Muscle of arm (tissue), 12 donors: ENCODE data around the gene TXK. TPM values are rescaled to one million over a fixed set of nuclear protein-coding genes. Genes with fewer than 3 reads are reported as not detected.

Experiments
- DNase-seq: peaks from one replicate; pipeline ENCODE4 v3.0.0-alpha.2; 2013
- polyA plus RNA-seq, 12 donors: library from polyadenylated mRNA; unstranded; fragments of 120-200 nt; gene quantifications; one replicate each; pipeline ENCODE4 v1.2.1, GENCODE V29; 2013; ENCODE audit not compliant: insufficient read length in 12 of 12

The TXK gene
- polyA plus RNA-seq, 12 donors, result 0.36 to 1.9 (median 0.63) TPM; not detected in 2

GRCh38 chr4:48105230-48105629, 28.8 kb downstream of the TXK start:
- DNase-seq, result no peak

- DNase-seq, result no peak
Measured at GRCh38 chr4:48103483-48104139, 30.4 kb downstream of the TXK start.

- DNase-seq, result no peak
Measured at GRCh38 chr4:48102303-48102702, 31.7 kb downstream of the TXK start.

GRCh38 chr4:48100256-48100655, 33.8 kb downstream of the TXK start:
- no peak for DNase-seq

- no peak for DNase-seq
Measured at GRCh38 chr4:48095441-48095840, 38.6 kb downstream of the TXK start.

GRCh38 chr4:48093991-48094416, 40.0 kb downstream of the TXK start:
- no peak for DNase-seq

- DNase-seq, result no peak
Measured at GRCh38 chr4:48090621-48091020, 43.4 kb downstream of the TXK start.

GRCh38 chr4:48085821-48086589, 48.0 kb downstream of the TXK start:
- DNase-seq, result no peak

GRCh38 chr4:48082956-48083355, 51.1 kb downstream of the TXK start:
- DNase-seq, result no peak

- DNase-seq, result no peak
Measured at GRCh38 chr4:48081196-48081595, 52.9 kb downstream of the TXK start.

- no peak for DNase-seq
Measured at GRCh38 chr4:48079972-48080391, 54.1 kb downstream of the TXK start.

GRCh38 chr4:48078862-48079655, 55.0 kb downstream of the TXK start:
- DNase-seq, result no peak

- DNase-seq, result no peak
Measured at GRCh38 chr4:48078425-48078824, 55.6 kb downstream of the TXK start.

- no peak for DNase-seq
Measured at GRCh38 chr4:48074657-48075056, 59.4 kb downstream of the TXK start.

GRCh38 chr4:48073567-48074103, 60.4 kb downstream of the TXK start:
- DNase-seq, result no peak

GRCh38 chr4:48071191-48071590, 62.9 kb downstream of the TXK start:
- no peak for DNase-seq

GRCh38 chr4:48069026-48069425, 65.0 kb downstream of the TXK start:
- no peak for DNase-seq

GRCh38 chr4:48068182-48068581, 65.9 kb downstream of the TXK start:
- DNase-seq, result no peak

GRCh38 chr4:48067536-48067935, 66.5 kb downstream of the TXK start:
- DNase-seq, result no peak

- DNase-seq, result no peak
Measured at GRCh38 chr4:48065587-48066052, 68.4 kb downstream of the TXK start.

- no peak for DNase-seq
Measured at GRCh38 chr4:48064349-48064748, 69.7 kb downstream of the TXK start.
